ENCODE data around the gene STOM.

The STOM gene

DNA sequence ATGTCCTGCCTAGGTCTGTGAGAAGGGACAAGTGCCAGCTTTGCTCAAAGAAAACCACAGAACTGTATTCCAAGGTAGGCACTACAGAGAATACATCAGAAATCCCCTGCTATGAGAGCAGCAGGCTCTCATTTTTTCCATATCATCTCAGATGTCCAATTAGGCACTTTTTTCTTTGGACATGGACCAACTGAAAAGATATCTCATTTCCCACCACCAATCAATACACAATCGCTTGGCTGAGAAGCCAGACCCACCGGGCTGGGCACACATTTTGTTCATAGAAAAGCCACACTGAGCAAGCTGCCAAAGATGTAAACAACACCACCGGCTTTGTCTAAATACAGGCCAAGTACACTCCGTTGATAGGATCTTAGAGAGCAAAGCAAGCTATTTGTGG, 25.9 kb downstream of the STOM start:
- DNase-seq: no peak

DNA sequence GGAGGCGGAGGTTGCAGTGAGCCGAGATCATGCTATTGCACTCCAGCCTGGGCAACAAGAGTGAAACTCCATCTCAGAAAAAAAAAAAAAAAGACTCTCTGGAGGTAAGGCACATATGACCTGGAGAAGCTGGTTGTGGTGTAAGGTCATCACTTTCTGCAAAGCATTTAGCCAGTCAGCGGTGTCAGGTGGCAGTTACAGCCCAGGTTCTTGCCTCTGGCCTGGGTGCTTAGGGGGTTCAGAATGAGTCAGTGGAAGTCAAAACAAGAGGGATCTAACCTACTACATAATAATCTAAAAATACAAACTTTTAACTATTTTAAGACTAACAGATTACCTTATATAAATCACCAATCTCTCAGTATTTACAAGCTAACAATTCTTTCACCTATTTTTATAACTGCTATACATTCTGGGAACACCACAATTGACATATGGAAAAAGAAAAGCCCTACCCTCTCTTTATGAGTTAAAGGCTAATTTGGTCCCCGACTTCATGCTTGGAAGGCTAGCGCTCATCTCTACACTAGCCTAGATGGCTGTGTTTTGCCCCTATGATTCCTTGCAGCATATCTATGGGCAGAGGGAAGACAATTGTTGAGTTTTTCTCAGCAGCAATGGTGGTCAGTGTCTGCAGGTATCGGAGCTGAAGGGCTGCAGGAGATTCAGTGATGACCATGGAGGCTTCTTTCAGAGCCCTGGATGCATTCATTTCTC, 29.2 kb downstream of the STOM start:
- no peak for DNase-seq

DNA sequence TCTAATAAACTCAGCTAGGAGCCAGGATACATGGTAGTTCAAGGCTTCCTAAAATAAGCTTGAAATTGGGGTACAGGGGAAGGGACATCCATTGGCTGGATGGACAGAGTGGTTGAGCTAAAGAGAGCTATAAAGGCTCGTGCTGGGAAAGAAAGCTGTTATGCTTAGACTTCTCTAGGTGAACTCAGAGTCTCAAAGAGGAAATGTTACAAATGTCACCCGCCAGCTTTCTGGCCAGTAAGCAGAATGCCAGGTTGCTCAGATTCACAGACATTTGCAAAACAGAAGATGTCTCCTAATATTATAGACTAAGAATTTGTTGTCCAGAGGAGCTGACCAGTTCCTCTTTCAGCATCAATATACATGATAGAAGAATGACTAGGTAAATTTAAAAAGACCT, 30.6 kb downstream of the STOM start:
- no peak for DNase-seq

DNA sequence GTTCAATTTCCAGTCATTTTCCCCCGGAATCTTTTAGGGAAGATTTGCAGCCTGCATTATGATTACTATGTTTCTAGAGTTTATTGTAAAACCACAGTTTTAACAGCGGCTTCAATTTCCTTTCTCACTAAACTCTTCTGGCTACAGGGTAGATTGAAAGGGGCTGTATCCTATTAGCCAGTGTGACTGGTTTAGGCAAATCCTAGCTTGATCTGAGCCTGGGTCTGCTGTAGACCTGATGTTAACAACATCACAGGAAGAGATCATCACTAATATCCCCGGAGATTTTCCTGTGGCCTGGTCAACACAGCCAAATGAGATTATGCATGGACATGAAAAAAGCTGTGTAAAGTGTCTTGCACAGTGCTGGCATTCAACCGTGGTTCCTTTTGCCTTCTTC, 33.4 kb downstream of the STOM start:
- no peak for DNase-seq

DNA sequence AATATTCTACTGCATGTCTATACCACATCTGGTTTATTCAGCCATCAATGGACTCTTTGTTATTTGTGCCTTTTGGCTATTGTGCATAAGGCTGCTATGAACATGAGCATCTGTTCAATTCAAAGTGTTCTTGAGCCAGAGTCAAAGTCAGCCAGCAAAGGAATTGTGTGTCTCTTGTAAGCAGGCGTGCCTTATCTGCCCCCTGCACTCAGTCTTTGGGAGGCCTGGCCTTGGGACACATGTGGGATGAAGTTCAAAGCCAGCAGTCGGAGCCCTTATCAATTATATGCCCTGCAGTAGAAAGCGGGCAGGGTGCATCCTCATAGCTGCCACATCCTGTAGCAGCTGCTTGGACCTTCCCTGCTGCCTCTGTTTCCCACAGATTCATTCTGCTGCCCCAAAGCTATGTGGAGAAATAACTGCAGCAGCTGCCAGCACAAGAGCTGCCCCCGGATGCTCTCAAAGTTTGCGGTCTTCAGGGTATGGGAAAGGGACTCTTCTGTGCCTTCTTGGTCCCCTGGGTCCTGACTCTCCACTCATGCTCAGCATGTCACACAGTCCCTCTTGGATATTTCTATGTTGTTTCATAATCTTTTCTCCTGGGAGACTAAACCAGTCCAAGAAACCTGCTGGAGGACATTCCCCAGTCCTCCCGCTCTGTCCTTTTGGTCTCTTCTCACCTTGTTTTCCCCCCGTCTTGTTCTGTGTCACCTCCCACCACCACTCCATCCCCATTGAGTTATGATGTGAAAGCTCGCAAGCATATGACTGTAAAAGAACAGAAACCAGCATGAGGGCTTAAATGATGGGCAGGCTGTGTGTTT, 35.9 kb downstream of the STOM start:
- DNase-seq: peak; percentile 33

DNA sequence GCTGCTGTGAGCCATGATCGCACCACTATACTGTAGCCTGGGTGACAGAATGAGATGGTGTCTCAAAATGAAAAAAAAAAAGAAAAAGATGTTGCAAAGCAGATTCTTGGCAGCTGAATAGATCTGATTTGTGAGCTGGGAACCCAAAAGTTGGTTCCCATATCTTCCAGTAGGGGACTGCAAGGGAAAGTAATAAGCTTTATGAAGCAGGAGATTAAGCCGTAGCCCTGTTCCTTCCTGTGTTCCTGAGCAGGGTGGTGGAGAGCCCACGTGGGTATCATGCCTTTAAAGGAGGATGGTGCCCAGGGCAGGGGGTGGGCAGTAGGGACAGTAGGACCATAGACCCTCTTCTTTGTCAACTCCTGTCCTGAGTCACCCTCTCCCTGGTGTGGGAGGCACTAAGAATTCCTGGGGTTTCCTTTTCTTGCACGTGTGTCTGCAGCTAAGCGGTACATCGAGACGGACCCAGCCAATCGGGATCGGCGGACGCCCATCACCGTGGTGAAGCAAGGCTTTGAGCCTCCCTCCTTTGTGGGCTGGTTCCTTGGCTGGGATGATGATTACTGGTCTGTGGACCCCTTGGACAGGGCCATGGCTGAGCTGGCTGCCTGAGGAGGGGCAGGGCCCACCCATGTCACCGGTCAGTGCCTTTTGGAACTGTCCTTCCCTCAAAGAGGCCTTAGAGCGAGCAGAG, 37.9 kb downstream of the STOM start:
- DNase-seq: no peak

DNA sequence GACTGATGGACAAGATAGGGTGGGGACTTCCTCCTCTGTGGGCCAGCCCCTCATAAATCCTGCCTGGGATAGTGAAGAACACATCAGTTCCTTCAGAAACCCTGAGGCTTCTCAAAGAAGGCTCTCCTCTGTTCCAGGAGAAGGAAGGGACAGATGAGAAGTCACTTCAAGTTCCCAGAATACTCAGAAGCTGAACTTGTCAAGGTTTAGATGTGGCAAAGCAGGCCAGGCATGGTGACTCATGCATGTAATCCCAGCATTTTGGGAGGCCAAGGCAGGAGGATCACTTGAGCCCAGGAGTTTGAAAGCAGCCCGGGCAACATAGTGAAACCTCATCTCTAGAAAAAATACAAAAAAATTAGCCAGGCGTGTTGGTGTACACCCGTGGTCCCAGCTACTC, 38.5 kb downstream of the STOM start:
- no peak for DNase-seq

DNA sequence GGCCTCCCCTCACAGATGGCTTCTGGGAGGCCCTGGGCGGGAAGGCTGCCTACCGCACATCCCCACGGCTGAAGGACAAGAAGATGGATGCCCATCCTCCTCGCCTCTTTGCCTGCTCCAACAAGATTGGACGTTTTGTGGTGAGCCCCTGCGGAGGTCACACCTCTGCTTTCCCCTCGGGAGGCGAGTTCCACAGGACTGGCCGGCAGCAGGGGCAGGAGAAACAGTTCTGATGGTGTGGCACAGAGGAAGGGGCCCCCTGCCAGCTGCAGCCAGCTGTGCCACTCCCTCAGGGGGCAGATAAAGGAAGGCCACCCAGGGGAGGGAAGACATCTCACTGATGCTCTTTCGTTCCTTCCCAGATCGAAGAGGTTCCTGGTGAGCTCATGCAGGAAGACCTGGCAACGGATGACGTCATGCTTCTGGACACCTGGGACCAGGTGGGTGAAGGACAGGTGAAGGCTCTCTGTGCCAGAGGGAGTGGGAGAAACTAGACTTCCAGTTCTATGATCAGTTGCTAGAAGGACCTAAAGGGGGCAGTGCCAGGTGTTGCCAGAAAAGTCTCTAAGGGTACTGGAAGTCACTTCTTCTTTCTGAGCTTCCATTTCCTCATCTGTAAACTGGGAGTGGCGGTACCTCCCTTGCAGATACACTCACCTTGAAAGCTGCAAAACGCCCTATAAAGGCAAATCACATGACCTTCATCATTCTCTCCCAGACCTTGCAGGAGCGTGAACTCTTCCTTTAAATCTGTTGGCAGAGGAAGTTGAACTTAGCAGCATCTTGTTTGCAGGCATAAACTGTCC, 41.0 kb downstream of the STOM start:
- DNase-seq: no peak

DNA sequence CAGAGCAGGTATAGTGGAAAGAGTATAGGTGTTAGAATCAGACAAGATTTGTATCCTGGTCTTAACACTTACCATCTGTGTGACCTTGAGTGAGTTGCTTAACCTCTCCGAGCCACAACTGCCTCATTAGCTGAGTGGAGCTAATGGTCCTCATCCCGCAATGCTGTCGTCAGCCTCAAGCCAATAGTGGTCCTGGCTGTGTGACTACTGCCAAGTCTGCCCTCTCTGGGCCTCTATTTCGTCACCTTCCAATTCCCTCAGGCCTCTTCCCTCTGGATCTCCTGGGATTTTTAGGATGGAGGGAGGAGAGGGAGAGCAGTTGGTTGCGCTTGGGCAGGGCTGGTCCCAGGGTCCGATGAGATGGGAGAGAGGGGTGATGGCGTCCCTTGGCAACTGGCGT, 41.6 kb downstream of the STOM start:
- no peak for DNase-seq

DNA sequence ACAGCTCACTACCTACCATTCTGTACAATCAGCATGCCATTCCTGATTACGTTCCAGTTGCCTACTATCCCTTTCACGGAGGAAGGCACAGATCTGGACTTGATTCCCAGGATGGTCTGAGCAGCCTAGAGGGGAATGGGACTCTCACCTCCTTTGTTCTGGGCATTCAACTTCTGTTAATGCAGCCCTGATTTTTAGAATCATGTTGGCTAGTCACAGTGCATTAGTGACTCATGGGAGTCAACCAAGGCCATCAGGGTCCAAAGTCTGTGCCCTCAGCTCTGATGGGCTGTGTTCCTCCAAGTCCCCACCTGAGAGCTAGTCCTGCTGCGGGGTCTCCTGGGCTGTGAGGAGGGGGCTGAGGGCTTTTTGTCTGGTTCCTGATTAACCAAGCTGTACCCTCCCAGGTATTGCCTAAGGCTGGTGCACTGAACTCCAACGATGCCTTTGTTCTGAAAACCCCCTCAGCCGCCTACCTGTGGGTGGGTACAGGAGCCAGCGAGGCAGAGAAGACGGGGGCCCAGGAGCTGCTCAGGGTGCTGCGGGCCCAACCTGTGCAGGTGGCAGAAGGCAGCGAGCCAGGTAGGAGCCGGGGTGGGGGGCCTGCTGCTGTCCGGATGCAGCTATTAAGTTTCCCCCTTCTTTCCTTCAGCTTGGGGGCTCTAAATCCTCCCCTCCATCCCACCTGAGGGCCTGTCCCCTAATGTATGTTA, 43.0 kb downstream of the STOM start:
- DNase-seq: no peak

DNA sequence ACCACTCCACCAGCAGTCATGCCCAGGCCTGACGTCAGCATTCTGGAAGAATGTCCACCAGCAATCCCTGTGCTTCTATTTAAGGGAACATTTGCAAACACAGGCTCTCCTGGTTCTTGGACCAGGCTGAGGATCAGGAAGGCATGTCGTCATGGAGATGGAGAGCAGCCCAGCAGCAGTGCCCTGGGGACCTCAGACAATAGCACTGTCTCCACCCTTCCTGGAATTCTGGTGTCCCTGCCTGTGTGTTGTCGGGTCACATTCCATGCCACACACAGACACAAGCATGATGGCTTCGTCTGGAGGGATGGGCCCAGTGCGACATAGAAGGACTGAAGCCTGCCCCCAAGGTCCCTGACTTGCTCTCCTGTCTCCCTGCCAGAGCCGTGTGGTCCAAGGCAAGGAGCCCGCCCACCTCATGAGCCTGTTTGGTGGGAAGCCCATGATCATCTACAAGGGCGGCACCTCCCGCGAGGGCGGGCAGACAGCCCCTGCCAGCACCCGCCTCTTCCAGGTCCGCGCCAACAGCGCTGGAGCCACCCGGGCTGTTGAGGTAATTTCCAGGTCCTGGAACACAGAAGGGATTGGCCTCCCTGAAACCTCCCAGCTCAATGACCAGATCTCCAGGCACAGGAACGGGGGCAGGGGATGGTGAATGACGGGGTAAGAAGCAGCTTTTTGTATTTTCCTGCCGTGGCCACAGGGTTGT, 43.8 kb downstream of the STOM start:
- no peak for DNase-seq

DNA sequence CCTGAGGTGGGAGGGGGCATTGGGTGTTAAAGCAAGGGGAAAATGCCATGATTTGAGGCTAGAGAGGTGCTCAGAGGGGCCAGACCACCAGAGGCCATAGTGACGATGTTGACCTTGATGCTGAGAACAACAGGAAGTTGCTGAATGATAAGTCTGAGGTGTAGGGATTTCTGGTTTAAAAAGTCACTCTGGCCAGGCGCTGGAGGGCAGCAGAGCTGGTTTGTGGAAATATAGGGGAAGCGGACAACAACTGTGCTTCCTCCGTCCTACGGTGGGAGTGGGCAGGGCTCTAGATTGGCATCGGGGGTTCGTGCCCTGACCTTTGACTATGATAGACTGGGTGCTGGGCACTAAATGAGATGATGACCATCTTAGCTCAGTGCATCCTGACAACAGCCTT, 44.7 kb downstream of the STOM start:
- no peak for DNase-seq

DNA sequence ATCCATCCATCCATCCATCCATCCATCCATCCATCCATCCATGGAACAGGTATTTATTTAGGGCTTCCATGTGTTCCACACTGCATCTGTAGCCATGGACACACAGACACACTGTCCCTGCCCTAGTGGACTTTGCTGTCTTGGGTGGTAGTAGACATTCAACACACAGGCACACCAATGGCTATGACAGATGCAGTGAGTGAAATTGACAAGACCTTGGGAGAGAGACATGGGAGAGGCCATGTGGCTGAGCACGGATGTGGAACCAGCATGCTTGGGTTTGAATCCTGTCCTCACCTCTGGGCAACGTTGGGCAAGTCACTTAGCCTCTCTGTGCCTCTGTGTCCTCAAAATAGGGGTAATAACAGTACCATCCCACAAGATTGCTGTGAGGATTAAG, 45.3 kb downstream of the STOM start:
- DNase-seq: no peak

DNA sequence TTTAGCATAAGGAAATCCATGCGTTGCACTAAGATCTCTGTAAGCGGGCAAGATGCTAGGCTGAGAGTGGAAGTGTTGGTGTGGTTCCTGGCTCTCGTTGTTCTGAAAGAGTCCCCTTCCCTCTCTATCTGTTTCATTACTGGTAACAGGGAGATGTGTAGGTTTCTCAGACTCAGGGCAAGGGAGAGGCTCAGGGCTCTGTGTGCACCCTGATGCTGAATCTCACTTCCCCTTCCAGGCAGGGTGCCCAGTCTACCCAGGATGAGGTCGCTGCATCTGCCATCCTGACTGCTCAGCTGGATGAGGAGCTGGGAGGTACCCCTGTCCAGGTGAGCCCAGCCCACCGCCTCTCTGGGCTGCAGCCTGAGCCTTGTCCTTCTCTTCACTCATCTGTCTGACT, 45.7 kb downstream of the STOM start:
- DNase-seq: no peak

DNA sequence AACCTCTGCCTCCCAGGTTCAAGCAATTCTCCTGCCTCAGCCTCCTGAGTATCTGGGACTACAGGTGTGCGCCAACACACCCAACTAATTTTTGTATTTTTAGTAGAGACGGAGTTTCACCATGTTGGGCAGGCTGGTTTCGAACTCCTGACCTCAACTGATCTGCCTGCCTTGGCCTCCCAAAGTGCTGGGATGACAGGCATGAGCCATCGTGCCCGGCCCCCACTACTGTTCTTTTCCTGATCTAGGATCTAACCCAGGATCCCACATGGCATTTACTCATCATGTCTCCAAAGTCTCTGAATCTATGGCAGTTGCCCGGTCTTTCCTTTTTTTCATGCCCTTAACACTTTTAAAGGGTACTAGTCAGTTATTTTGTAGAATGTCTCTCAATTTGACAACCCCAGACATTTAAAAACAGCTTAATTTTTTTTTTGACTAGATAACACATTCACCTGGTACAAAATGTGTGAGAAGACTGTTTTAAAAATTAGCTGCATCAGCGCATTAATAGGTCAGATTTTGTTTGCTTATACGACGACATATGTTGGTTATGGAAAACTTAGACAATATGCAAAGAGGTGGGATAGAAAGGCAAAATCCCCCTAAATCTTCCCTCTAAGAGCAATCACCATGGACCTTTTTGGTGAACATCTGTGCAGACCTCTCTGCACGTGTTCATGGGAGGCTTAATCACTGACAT, 46.5 kb downstream of the STOM start:
- DNase-seq: no peak

DNA sequence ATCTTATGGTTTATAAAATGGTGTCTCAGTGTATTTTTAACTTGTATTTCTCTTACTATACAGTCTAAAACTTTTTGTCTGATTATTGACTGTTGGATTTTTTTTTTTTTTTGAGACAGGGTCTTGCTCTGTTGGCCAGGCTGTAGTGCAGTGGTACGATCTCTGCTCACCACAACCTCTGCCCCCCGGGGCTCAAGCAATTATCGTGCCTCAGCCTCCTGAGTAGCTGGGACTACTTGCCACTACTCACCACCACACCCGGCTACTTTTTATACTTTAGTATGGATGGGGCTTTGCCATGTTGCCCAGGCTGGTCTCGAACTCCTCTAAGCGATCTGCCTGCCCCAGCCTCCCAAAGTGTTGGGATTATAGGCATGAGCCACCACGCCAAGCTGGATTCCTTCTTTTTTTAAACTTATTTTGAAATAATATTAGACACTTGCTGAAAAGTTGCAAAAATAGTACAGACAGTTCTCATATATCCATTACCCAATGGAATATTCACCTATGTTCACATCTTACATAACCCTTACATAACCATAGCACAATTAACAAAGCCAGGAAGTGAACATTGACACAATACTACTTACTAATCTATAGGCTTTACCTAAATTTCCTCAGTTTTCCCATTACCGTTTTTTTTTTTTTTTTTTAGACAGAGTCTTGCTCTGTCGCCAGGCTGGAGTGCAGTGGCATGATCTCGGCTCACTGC, 47.2 kb downstream of the STOM start:
- no peak for DNase-seq

DNA sequence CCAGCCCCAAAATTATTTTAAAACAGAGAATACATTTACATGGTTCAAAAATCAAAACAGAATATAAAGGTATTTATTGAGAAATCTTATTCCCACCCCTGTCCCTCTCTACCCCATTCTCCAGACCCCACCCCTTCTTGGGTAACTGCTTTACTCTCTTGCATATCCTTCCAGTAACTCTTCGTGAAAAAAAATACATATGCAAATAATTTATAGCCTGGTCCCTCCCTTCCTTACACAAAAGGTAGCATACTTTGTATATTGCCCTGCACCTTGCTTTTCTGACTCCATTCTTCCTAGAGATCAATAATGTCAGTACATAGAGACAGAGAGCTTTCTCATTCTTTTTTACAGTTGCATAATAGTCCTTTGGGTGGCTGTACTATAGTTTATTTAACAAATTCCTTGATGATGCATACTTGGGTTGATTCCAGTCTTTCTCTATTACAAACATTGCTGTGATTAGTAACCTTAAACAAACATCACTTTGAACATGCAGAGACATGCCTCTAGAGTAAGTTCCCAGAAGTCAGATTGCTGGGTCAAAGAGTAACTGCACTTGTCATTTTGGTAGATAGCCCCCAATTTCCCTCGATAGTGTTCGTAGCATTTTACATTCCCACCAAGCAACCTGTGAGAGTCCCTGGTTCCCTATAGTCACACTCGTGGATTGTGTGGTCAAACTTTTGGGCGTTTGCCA, 47.9 kb downstream of the STOM start:
- peak; percentile 19 for DNase-seq

DNA sequence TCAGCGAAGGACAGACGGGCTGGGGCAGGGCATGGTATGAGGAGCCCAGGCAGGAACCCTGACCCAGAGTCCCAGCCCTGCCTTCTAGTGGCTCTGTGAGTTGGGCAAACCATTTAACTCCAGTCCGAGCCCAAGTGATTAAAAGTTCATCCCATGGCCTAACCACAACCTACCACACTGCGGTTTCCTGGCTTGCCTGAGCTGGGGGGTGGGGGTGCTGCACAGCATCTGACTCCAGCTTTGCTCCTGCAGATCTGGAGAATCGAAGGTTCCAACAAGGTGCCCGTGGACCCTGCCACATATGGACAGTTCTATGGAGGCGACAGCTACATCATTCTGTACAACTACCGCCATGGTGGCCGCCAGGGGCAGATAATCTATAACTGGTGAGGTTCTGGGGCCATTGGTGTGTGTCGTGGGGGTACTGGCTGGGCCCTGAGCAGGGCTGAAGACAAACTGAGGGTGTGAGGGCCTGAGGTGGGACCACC, 49.0 kb downstream of the STOM start:
- DNase-seq: no peak

DNA sequence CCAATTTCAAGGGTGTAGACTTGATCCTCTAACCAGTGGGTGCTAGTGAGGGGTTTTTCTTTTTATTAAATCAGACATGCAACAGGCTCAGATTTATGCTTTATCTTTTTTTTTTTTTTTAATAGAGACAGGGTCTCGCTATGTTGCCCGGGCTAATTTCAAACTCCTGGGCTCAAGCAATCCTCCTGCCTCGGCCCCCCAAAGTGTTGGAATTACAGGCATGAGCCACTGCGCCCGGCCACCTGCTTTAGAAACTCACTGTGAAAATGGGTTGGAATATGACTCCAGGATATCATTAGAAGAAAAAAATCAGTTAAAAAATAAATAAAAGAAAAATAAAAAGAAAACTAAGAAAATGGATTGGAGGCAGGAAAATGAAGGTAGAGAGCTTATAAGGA, 50.7 kb downstream of the STOM start:
- DNase-seq: no peak
